GM12874 (cell line): ENCODE results near the gene CD34.

ENCODE experiments used
- CTCF ChIP-seq: IDR thresholded peaks from 2 replicates; pipeline ENCODE4 v1.5.1; 2011; ENCODE audit warnings: low read depth, mild to moderate bottlenecking, control low read depth, low read length, moderate library complexity; ENCODE audit not compliant: insufficient read depth

Gene CD34

GRCh38 chr1:207832796-207833195, 78.1 kb downstream of the CD34 start:
- TF ChIP-seq CTCF: no peak

GRCh38 chr1:207831517-207832327, 79.2 kb downstream of the CD34 start:
- TF ChIP-seq CTCF: no peak
